NCI-H2171 treated with DMSO at 0.1 percent for 48 hours (cell line): ENCODE results near the gene ACAA2.
"Not testable (repeated sequence)": the region's sequence is repeated elsewhere in the genome, so short reads cannot be mapped to it uniquely, and the experiment has no call there.

Experiments used
- DNase-seq: peaks from one replicate; lab custom pipeline; 2025; lab: John Stamatoyannopoulos, UW

The ACAA2 gene

DNA sequence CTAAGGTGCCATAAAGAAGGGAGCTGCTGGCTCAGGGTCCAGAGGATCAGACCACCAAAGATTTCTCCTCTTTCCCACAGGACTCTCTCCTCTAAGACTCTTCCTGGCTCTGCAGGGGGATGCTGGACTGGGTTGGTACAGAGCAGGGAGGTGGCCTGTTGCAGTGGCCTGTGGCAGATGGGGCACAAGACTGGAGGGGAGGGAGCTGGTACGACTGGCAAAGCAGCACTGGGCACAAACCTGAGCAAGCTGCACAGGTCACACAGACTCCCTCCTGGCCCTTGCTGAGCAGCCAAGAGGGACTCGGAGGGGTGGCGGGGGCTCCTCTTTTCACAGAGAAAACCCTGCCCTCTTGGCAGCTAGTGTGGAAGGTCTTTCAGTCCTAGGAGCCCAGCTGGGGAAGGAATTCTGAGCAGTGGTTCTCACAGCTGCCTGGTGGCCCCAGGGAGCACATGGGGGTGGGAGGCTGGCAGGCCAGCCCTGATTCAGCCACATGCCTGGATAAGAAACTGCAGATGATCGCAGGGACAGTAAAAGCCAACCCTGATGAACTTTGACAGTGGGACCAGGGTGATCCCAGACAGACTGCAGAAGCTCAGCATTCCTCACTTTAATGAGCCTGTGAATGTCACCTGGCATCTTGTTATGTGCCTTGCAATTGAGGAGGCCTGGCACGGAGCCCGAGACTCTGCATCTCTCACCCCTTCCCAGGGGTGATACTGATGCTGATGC, 32.5 kb upstream of the ACAA2 start:
- DNase-seq = peak; percentile 32

DNA sequence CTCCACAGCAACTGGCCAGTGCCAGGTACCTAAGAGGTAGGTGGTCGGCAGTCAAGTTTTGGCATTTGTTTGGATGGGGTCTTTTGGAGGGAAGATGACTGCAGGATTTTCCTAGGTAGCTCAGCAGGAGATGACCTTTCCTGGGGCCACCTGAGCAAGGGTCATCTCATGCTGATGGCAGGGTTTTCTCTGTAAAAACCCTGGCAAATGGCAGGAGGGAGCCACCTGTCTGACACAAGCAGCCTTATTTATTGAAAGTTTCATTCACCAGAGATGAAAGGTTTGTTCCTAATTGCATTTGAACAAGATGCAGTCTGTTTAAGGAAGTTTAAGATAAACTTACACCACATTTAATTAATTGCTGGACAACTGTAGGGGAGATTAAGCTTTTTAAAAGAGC, 31.6 kb upstream of the ACAA2 start:
- no peak for DNase-seq

DNA sequence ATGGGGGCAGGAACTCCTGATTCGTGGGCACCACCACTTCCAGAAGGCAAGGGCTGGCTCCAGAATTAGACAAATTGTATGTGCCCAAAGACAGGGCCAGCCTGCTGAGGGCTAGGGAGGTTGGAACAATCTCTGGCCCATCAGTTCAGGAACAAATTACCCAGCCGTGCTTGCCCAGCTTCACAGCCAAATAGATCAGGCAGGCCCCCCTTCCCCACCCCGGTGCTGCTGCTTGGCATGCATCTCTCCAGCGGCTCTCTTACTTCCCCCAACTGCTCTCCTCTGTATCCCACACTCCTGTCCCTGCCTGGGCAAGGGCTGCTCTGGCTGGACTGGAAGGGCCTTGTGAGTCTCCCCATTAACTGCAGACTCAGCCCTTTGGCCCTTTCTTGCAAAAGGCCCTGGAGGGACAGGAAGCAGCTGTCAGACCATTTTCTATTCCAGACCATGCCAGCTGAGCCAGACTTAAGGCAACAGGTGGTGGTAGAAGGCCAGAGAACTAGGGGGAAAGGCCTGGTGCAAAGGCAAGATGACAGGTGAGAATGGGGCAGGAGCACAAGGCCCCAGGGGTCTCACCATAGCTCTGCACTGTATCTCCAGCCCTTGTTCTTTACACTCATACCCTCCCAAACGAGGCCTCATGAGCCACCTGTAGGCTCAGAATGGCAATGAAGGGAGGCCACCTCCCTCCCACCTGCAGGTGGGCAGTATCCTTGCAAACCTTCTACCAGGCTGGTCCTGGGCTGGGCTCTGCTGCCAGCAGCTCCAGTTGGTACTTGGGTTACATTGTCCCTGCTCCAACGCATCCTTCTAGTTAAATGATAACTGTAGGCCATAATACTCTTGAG, 30.7 kb upstream of the ACAA2 start:
- DNase-seq = no peak

DNA sequence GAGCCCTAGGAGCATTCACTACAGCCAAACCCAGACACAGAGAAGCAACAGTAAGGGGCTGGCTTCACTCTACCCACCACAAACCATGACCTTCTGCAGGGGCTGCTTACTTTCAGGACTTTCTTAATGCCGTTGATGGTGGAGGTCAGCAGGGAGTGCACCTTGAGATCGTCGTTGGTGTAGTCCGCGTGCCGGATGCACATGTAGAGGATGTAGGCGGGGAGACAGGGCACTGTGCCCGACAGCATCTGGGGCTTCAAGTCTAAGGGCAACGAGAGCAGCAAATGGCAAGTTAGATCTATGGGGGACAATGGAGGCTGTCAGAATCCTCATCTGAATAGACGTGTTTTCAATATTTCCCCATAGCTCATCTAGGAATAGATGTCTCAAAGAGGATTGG, 29.8 kb upstream of the ACAA2 start:
- no peak for DNase-seq

DNA sequence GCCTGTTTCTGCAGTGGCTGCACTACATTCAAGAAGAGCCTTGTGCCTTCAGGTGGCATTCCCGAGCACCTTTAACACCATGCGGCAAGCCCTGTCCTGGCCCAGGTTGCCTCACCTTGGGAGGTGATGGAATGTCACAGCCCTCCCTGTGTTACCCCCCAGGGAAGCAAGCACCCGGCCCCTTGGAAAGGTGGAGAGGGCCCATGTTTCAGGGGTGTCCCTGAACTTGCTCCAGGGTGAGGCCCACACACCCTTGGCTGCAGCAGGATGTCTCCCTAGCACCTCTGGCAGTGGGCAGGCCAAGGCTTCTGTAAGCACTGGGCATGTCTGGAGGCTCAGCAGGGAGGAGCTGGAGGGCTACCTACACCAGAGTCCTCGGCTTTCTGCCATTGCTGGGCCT, 29.3 kb upstream of the ACAA2 start:
- DNase-seq = no peak

DNA sequence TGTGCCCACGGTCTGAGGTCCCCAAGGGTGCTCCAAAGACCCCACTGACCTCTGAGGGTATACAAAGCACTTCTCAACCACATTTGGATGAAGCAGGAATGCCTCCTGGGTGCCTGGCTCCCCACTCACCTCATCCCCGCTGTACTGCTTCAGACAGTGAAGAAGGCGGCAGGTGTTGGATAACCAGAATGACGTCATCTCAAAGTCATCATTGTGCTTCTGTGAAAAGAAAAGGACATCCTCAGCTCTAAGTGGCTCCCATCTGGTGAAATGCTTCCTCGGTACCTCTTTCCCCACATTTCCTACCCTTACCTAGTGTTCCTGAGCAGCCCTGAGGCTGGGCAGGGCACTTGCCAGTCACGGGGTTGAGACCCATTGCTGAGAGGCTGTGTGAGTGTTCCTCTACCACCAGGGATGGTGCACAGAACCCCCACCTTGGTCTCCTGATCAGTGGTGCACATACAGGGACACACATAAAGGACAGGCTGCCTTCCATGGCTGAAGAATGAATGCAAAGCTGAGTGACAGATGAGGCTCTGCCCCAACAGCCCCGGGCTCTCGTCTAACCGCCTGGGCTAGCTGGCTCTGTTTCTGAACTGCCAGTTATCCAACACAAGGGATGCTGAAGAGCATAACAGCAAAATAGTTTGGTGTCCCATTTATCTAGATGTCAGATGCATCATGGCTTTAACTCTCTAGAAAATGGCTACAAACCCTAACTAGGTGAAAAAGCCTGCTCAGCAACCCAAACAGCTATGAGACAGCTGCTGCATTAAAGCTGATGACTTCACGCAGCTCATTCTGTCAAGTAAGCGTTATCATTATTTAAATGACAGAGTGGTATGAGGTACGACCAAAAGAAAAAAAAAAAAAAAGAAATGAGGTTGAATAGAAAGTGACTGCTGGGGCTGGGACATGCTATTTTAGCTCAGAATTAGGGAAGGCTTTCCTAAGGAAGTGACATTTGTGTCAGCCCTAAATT, 28.2 kb upstream of the ACAA2 start:
- peak; percentile 30 for DNase-seq

DNA sequence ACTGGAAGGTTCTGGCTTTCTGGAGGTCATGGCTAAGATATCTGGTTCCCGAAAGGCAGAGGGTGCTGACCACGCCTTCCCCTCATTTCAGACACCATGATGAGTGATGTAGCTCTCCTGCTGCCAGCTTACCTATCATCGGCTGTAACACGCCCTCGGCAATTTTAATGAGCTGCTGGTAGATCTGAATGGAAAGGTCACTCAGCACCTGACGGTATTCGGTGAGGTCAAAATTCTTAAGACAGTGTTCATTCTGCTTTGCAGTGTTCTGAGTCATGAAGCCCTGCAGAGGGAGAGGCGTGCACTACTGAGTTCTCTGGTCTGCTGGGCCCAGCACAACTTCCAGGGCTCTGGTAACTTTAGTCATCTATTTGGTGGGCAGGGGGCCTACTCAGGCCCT, 25.7 kb upstream of the ACAA2 start:
- DNase-seq = no peak

DNA sequence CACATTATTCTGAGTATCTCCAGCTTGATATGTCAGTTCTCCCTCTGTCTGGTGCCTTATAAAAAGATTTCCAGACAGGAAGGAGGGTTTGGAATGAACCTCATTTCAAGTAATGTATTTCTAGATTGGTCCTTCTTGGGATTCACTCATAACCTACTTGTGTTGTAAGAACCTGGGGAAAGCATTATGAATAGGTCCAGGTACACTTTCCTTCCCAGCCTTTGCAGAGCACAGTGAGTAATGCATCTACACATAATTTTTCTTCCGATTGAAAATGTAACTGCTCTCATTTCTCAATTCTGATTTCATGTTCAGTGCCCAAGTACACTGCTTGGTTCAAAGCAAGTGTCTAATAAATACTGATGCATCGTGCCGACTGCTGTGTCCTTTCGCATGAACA, 25.0 kb upstream of the ACAA2 start:
- no peak for DNase-seq

DNA sequence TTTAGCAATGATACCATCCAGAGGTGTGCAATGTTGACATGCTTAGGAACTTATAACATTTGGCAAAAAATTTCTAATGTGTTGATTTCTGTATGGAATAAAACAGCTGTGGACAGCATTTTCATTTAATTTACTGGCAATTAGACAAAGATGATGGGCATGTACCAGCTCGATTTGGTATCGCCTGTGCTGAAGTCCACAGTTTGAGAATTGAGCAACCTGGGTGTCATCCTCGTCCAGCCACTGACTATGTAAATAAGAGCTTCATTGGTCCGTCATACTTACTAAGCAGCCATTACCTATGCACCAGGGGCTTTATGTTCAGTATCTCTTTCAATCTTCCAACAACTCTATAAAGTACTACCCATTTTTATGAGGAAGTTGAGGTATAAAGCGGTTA, 24.6 kb upstream of the ACAA2 start:
- no peak for DNase-seq

DNA sequence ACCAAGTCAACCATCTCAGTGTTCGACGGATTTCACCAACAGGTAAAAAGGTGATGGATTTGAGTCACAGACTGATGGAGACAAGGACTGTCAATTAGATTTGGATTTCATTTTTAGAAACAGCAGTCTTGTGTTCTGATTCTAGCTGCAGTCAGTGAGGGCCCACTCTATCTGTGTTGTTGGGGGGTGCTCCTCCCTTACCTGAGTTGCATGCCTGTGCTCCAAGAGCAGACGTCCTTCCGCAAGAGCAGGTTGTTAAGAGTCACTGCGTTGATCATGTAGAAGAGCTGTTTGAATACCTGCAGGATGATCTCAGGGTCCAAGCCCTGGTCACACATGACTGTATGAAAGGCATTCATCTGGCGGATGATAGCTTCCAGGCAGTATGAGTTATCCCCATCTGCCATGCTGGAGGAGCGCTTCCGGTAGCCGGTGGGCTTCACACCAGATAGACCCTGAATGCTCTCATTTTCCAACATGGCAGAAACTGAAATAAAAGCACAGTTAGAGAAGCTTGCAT, 24.0 kb upstream of the ACAA2 start:
- not testable (repeated sequence) for DNase-seq

DNA sequence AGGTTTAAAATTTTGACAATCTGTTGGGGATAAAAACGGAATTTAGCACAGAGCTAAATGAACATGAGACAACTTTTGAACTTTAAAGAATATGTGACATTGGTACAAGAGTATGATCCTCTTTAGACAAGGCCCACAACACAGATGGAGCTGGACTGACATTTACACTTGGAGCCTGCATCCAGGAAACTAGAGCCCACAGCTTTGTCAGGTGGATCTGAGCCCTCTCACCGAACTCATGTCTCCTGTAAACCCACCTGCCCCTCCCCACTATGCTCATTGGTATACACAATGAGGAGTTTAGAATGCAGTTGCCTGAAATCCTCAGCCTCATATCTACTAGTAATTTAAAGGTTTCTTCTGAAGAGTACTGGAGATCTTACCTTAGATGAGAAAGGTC, 22.1 kb upstream of the ACAA2 start:
- no peak for DNase-seq

DNA sequence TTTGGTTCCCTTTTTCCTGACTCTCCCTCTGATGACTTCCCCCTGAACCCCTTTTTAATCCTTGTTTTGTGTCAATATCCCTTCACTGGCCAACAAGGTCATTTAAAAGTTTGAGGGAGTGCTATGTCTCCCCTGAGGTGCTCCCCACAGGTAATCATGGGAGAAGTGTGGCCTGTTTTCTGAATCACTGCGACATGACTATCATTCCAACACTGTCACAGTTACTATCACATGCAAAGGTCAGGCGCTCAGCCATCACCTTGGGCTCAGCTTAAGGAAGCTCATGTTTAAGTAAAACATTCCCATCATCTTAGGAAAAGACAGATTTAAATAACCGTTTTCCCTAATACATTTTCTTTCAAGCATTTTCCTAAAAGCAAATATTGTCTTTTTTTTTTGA, 20.9 kb upstream of the ACAA2 start:
- no peak for DNase-seq

DNA sequence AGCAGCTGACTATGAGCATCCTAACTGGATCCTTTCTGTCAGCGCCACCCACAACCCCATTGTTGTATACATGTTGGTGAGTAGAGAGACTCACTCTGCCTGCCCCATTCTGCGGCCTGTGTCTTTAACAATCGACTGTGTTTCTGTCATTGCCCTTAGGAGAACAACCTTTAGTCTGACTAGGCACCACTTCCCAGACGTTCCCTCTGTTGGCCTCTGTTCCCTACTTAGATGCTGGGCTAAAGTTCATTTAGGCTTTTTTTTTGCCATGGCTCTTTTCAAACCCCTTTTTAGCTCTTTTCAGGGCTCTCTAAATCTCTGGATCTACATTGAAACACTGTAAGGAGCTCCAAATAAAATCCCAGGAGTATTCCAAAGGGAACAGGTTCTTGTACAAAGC, 20.5 kb upstream of the ACAA2 start:
- DNase-seq = no peak

DNA sequence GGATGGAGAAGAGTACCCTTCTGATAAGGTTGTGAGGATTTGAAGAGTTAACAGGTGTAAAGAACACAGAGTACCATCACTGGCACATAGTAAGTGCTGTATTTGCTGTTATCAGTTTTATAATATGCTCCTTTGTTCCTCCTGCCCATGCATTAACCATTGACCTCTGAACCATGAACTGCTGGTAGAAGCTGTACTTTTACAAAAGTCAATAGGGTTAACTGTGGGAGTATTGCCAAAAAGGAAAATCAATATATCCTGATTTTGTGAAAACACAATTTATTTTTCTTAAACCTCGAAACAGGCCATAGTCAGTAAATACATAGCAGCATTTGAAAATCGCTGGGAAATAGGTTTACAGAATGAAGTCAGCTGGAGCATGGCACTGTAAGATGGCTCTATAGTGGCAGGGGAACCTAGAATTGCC, 18.9 kb upstream of the ACAA2 start:
- DNase-seq = no peak

DNA sequence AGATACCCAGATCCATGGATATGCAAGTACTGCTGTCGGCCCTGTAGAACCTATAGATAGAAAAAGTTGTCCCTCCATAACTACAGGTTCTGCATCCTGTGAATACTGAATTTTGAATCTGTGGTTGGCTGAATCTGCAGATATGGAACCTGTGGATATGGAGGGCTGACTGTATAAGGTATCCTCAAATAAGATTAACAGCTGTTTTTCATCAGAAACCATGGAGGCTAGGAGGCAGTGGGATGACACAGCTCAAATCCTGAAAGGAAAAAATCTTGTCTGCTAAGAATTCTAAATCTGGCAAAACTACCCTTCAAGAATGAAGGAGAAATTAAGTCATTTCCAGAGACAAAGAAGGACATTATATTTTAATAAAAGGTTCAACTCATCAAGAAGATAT, 14.7 kb upstream of the ACAA2 start:
- no peak for DNase-seq

DNA sequence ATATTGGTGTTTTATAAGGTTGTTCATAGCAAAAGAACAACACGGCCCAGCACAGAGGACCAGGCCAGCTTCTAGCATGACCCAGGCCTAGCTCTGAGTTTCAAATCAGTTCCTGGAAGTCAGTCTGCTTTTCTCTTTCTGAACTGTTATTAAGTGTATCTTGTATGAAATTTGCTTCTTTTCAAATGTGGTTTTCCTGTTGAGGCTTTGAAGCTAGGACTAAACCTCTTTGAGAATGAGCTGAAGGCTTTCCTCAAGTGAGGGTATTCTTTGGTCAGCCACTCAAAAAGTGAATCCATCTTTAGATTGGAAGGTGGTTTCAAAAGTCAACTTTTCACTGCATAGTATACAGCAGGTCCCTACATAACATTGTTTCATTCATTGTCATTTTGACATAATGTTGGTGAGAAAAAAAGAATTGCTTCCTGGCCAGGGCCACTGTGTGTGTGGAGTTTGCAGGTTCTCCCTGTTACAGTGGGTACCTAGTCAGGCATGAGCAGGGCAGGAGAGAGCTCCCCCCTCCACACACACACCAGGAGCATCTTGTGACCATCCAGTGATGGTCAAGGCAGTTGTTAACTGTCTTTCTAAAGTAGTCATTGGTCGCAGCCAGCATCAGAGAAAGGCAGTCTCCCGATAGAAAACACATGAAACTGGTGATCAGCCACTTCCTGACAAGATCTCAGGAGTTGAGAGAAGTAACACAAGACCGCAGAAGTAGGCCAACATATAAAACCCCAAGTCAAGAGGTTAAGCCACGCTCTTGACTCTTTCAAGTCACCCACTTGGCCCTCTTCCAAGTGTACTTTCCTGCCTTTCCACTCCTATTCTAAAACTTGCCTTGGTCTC, 6.7 kb upstream of the ACAA2 start:
- DNase-seq = no peak

DNA sequence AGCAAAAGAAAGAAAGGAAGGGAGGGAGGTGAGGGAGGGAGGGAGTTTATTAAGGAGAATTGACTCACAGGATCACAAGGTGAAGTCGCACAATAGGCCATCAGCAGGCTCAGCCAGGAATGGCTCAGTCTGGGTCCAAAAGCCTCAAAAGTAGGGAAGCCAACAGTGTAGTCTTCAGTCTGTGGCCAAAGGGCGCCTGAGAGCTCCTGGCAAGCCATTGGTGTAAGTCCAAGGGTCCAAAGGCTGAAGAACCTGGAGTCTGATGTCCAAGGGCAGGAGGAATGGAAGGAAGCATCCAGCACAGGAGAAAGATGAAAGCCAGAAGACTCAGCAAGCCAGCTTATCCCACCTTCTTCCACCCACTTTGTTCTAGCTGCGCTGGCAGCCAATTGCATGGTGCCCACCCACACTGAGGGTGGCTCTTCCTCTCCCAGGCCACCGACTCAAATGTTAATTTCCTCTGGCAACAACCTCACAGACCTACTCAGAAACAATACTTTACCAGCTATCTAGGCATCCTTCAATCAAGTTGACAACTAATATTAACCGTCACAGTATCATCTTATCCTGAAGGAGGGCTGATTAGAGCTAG, 5.8 kb upstream of the ACAA2 start:
- DNase-seq = no peak

DNA sequence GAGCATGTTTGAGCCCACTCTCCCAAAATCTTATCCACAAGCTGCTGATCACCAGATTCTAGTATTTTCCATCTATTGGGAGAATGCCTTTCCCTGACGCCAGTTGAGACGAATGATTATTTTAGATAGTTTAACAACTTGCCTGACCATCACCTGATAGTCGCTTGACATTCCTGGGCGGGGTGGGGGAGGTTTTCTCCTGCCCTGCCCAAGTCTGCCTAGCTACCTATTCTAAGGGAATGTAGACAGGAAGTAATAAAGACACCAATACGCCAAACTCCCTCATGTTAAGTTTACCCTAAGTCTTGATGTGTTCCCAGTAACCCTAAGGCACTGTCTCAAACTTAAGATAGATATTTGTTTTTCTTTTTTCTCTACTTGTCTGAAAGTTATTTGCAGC, 4.6 kb upstream of the ACAA2 start:
- DNase-seq = no peak

DNA sequence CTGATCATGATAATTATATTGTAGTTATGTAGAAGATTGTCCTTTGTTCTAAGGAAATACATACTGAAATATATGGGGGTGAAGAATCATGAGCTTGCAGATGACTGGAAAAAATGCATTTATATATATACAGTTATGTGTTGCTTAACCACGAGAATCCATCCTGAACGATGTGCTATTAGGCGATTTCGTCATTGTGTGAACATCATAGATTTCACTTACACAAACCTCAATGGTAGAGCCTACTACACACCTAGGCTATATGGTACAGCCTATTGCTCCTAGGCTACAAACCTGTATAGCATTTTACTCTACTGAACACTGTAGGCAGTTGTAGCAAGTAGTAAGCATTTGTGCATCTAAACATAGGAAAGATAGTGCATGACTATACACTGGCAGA, 2.6 kb upstream of the ACAA2 start:
- no peak for DNase-seq

DNA sequence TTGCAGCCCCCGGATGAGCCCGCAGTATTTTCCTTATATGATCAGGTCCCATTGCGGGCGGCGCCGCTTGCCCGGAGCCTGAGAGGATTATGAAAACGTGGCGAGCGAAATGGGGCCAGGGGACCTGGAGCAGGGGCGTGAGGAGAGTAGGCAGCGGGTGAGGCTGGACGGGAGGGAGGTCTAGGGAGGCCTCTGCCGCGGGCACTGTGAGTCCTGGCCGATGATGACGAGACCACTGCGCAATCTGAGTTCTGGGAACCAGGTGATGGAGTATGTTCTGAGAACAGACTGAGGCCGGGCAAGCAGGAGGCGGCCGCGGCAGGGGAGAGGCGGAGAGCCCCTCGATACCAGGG, 790 bp upstream of the ACAA2 start:
- DNase-seq = peak; percentile 64

DNA sequence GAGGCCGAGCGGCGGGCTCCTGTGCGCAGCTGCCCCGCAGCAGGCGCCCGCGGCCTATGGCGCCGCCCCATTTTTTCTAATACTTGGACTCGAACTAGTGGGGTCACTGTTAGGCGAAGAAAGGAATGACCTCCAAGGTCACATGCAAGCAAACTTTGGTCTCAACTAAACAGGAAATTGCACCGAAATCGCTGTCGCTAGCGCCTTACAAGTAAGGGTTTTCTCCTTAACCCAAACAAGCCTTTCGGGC, 339 bp downstream of the ACAA2 start:
- no peak for DNase-seq
